ENCODE measurements around the gene OTOF. TPM values are rescaled to one million over a fixed set of nuclear protein-coding genes. Genes with fewer than 3 reads are reported as not detected.

Gene OTOF
- total RNA-seq, 1 donor from 2014 or later = 33.8 TPM

GRCh38 chr2:26414311-26414710 is 63.6 kb downstream of the OTOF start:
- peak; percentile 55 for DNase-seq (ENCODE audit: low read depth)

- DNase-seq (ENCODE audit: low read depth) = no peak
Measured at GRCh38 chr2:26412091-26412673, 65.7 kb downstream of the OTOF start.

- DNase-seq (ENCODE audit: low read depth) = no peak
Measured at GRCh38 chr2:26411419-26411818, 66.5 kb downstream of the OTOF start.

- no peak for DNase-seq (ENCODE audit: low read depth)
Measured at GRCh38 chr2:26410764-26411243, 67.1 kb downstream of the OTOF start.

- DNase-seq (ENCODE audit: low read depth) = no peak
Measured at GRCh38 chr2:26409785-26410184, 68.1 kb downstream of the OTOF start.

- DNase-seq (ENCODE audit: low read depth) = no peak
Measured at GRCh38 chr2:26407526-26407925, 70.4 kb downstream of the OTOF start.

Other genes with a start within 250 kb of the OTOF start
- 137 and 140 TPM in 2 replicates for gene HADHA, start 233.5 kb downstream of the OTOF start, total RNA-seq
- gene HADHB, start 233.2 kb downstream of the OTOF start, total RNA-seq = 137 and 148 TPM in 2 replicates
- 37.8 and 53.1 TPM in 2 replicates for gene SELENOI, start 132.0 kb downstream of the OTOF start, total RNA-seq
- 1.1 TPM in 1 of 2 replicates, not detected in the other for gene ADGRF3, start 131.3 kb downstream of the OTOF start, total RNA-seq
- gene DRC1, start 76.2 kb downstream of the OTOF start, total RNA-seq = 0.21 TPM in 1 of 2 replicates, not detected in the other
- not detected in 2 replicates for gene CIB4, start 163.2 kb upstream of the OTOF start, total RNA-seq
- gene KCNK3, start 214.6 kb upstream of the OTOF start, total RNA-seq = 0.62 and 1.1 TPM in 2 replicates

Data from myocyte (in vitro differentiated cells).